Body of pancreas (tissue), 4 donors: ENCODE data around the gene ZSCAN5C. TPM values are rescaled to one million over a fixed set of nuclear protein-coding genes. Genes with fewer than 3 reads are reported as not detected.
"Not testable (repeated sequence)": the region's sequence is repeated elsewhere in the genome, so short reads cannot be mapped to it uniquely, and the experiment has no call there.

Experiments used
- ATAC-seq: fragments of 150-250 bp; one replicate; pipeline ENCODE4 v1.9.1; 2016
- DNase-seq, 4 donors: peaks; one replicate each; pipeline ENCODE4 v3.0.0-alpha.2; 2019
- H3K27ac ChIP-seq, 4 donors: fragments of 200-600 bp; sonication (generic); 1 replicate in 3 of 4; 2 replicates in 1 of 4; pipeline versions ENCODE4 v1.5.1 to v1.6.1; 2016 to 2019; ENCODE audit warnings: mild to moderate bottlenecking in 1 of 4, mixed read lengths in 1 of 4, moderate library complexity in 1 of 4
- H3K27me3 ChIP-seq, 2 donors: fragments of 200-600 bp; sonication (generic); one replicate each; pipeline ENCODE4 v1.6.0; 2016; ENCODE audit warnings: mild to moderate bottlenecking in 1 of 2
- H3K36me3 ChIP-seq, 2 donors: fragments of 200-600 bp; sonication (generic); replicated peaks in 1 of 2; 2 replicates each; pipeline ENCODE4 v1.5.1; 2016; ENCODE audit warnings: low read depth in 2 of 2; ENCODE audit not compliant: insufficient read depth in 1 of 2
- H3K4me1 ChIP-seq: fragments of 200-600 bp; sonication (generic); one replicate; pipeline ENCODE4 v1.6.0; 2016
- H3K4me3 ChIP-seq, 2 donors: fragments of 200-600 bp; sonication (generic); 1 replicate in 1 of 2; 2 replicates in 1 of 2; pipeline ENCODE4 v1.5.1; 2016 to 2019
- H3K9me3 ChIP-seq, 3 donors: fragments of 200-600 bp; sonication (generic); 1 replicate in 2 of 3; 2 replicates in 1 of 3; pipeline ENCODE4 v1.5.1; 2016
- POLR2A ChIP-seq, 3 donors: fragments of 450-650 bp; IDR thresholded peaks; one replicate each; pipeline ENCODE4 v1.6.1; 2016; ENCODE audit warnings: antibody characterized with exemption in 3 of 3, mild to moderate bottlenecking in 2 of 3
- WGBS, 2 donors: methylation state at CpG; one replicate each; pipeline ENCODE4 v1.1.5; 2017; 5-methylcytosine and 5-hydroxymethylcytosine counted together
- intact Hi-C: fragments of 100-400 bp; cut with DNase I; formaldehyde crosslinking; loops from one replicate; pipeline ENCODE4 v1.15.1; 2023
- total RNA-seq, 2 donors: library from RNA; depleted of rRNA; stranded (reverse); fragments of >200 nt; gene quantifications; one replicate each; pipeline ENCODE4 v1.1.0, GENCODE V29; 2016
- TF ChIP-seq, protein P1 (sequence below), 7 experiments: fragments of 450-650 bp in 4 of 7; fragments of 200-600 bp in 3 of 7; sonication (generic) in 3 of 7; IDR thresholded peaks; one replicate each; pipeline ENCODE4 v1.5.1; 2016 to 2019; ENCODE audit warnings: antibody characterized with exemption in 7 of 7

The ZSCAN5C gene
- total RNA-seq, 2 donors from 2014 or later: not detected

DNA sequence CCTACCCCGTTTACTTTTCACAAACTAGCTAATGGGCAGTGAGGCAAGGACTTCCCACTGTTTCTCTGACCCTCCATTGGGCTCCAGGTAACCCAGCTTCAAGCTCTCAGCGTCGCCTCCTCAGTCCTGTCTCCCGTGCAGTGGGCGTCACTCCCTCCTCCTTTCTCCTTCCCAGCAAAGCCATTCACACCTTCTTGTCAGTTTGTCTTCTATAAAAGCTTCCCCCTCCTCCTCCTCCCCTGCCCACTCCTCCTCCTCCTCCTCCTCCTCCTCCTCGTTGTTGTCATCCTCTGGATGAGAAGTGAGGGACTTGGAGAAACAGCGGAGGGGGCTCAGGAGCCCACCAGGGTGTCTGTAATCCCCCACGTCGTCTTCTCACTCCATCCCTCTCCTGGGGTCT, 28.0 kb upstream of the ZSCAN5C start:
- Histone ChIP-seq H3K4me3 (no peak overlapping the region), H3K36me3 (no peaks in the 10 kb centered on the region), H3K27ac (no peak overlapping the region), H3K9me3 (no peaks in the 10 kb centered on the region), H3K4me1 (peaks cover 14% of the 10 kb centered on the region), H3K27me3 (no peaks in the 10 kb centered on the region)
- DNase-seq: no peak
- 21 to 34% methylated on average over 9 of the region's 9 CpGs for WGBS, 2 donors
- TF ChIP-seq POLR2A (IDR thresholded peaks at IDR 0.05): no peak
- TF ChIP-seq, protein P1, sequence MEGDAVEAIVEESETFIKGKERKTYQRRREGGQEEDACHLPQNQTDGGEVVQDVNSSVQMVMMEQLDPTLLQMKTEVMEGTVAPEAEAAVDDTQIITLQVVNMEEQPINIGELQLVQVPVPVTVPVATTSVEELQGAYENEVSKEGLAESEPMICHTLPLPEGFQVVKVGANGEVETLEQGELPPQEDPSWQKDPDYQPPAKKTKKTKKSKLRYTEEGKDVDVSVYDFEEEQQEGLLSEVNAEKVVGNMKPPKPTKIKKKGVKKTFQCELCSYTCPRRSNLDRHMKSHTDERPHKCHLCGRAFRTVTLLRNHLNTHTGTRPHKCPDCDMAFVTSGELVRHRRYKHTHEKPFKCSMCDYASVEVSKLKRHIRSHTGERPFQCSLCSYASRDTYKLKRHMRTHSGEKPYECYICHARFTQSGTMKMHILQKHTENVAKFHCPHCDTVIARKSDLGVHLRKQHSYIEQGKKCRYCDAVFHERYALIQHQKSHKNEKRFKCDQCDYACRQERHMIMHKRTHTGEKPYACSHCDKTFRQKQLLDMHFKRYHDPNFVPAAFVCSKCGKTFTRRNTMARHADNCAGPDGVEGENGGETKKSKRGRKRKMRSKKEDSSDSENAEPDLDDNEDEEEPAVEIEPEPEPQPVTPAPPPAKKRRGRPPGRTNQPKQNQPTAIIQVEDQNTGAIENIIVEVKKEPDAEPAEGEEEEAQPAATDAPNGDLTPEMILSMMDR (IDR thresholded peaks at IDR 0.05): no peak
- no peak for ATAC-seq
- intact Hi-C loops: no loop called here

DNA sequence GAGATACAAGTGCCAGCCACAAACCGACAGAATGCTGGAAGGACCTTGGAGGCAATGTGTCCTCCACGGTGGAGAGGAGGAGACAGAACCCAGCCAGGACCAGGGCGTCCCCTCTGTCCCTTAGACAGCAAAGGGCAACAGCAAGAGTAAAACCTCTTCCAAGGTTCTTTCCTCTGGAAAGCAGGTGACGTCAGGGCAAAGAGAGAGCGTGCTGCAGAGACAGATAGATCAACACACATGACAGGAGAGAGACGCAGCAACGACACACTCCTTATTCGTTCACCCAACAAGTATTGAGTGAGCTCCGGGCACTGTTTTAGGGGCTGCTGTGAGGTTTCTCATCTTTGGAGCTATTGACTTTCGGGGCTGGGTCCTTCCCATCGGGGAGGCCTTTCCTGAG, 27.5 kb upstream of the ZSCAN5C start:
- TF ChIP-seq, protein P1 (IDR thresholded peaks at IDR 0.05): no peak
- no peak for TF ChIP-seq POLR2A (IDR thresholded peaks at IDR 0.05)
- Histone ChIP-seq H3K27me3 (no peaks in the 10 kb centered on the region), H3K36me3 (no peaks in the 10 kb centered on the region), H3K27ac (no peak overlapping the region), H3K4me3 (no peak overlapping the region), H3K9me3 (no peaks in the 10 kb centered on the region), H3K4me1 (peaks cover 14% of the 10 kb centered on the region)
- DNase-seq: no peak
- no peak for ATAC-seq
- WGBS, 2 donors: 36 to 38% methylated on average over 11 of the region's 11 CpGs
- intact Hi-C loops: no loop called here

DNA sequence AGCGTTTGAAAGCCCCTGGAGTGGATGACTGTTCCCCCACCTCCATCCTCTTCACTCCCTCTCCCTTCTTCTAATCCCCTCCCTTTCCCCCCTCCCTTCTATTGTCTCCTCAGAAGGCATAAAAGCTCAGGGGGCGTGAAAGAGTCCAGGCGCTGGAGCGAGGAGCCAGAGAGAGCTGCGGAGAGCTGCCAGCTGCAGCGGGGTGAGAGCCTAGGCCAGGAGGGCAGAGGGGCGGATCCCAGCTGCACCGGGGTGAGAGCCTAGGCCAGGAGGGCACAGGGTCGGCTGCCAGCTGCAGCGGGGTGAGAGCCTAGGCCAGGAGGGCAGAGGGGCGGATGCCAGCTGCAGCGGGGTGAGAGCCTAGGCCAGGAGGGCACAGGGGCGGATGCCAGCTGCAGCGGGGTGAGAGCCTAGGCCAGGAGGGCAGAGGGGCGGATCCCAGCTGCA, 26.2 kb upstream of the ZSCAN5C start, which contains the start of gene GALP:
GALP (plus strand) TSS at position 148 of the 447 bp plus-strand sequence. CDS start 1,101 bp downstream, outside the sequence.
- H3K27ac ChIP-seq, intact Hi-C loops, H3K9me3 ChIP-seq, H3K4me3 ChIP-seq, DNase-seq, H3K4me1 ChIP-seq, ATAC-seq, H3K27me3 ChIP-seq, H3K36me3 ChIP-seq: not testable (repeated sequence)
- WGBS, 2 donors: 18 to 49% methylated on average over 7 to 14 of the region's 15 CpGs

DNA sequence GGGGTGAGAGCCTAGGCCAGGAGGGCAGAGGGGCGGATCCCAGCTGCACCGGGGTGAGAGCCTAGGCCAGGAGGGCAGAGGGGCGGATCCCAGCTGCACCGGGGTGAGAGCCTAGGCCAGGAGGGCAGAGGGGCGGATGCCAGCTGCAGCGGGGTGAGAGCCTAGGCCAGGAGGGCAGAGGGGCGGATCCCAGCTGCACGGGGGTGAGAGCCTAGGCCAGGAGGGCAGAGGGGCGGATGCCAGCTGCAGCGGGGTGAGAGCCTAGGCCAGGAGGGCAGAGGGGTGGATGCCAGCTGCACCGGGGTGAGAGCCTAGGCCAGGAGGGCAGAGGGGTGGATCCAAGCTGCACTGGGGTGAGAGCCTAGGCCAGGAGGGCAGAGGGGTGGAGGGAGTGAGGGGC, 25.8 kb upstream of the ZSCAN5C start:
- 0 to 52% methylated on average over 1 to 11 of the region's 11 CpGs for WGBS, 2 donors
- H3K4me1 ChIP-seq, H3K27me3 ChIP-seq, H3K9me3 ChIP-seq, H3K36me3 ChIP-seq, H3K27ac ChIP-seq, ATAC-seq, H3K4me3 ChIP-seq, intact Hi-C loops, DNase-seq: not testable (repeated sequence)

DNA sequence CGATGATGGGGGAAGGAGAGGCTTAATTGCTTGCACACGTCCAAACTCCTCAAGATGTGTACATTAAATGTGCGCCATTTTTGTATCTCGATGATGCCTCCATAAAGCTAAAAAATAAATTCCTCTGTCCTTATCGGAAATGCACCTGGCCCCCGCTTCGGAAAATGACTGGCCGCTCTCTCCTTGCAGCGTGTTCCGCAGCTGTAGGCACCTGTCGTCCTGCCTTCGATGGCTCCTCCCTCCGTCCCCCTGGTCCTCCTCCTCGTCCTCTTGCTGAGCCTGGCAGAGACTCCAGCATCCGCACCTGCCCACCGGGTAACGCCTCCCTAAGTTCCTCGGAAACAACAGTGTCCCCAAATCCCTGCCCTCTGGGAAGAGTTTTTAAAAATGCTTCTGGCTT, 25.2 kb upstream of the ZSCAN5C start:
- TF ChIP-seq, protein P1 (IDR thresholded peaks at IDR 0.05): no peak
- TF ChIP-seq POLR2A (IDR thresholded peaks at IDR 0.05): no peak
- intact Hi-C loops: no loop called here
- H3K4me3 ChIP-seq: no peak overlapping the region
- ATAC-seq: no peak
- WGBS, 2 donors: 65 to 75% methylated on average over 18 of the region's 18 CpGs
- H3K4me1 ChIP-seq: peaks cover under 1% of the 10 kb centered on the region
- no peaks in the 10 kb centered on the region for H3K36me3 ChIP-seq
- DNase-seq: no peak
- H3K27ac ChIP-seq: no peak overlapping the region
- no peaks in the 10 kb centered on the region for H3K27me3 ChIP-seq
- H3K9me3 ChIP-seq: no peaks in the 10 kb centered on the region

DNA sequence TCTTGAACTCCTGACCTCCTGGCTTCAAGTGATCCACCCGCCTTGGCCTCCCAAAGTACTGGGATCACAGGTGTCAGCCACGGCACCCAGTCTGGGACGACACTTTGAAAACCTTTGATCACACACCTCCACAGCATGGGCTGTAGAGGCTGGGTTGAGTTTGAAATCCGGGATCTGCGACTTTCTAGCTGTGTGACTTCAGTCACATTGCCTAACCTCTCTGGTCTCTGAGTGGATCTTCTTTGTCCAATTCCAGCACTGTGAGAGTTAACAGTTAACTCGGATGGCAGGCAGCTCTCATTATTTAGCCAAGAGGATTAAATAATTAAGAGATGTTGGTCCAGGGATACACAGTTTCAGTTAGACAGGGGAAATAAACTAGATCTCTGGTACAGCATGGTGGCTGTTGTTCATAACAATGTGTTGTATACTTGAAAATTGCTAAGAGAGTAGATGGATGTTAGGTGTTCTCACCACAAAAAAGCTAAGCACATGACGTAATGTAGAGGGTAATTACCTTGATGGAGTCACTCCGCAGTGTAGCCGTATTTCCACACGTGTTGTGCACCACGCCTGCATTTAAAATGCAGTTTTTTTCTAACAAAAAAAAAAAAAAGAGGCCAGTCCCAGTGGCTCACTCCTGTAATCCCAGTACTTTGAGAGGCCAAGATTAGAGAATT, 24.4 kb upstream of the ZSCAN5C start:
- intact Hi-C loops: no loop called here
- DNase-seq (no peak), ATAC-seq (no peak)
- 41 to 56% methylated on average over 11 of the region's 11 CpGs for WGBS, 2 donors
- Histone ChIP-seq H3K27me3 (no peaks in the 10 kb centered on the region), H3K27ac (no peak overlapping the region), H3K9me3 (no peaks in the 10 kb centered on the region), H3K4me1 (no peaks in the 10 kb centered on the region), H3K4me3 (no peak overlapping the region), H3K36me3 (no peaks in the 10 kb centered on the region)
- TF ChIP-seq, protein P1 (IDR thresholded peaks at IDR 0.05): no peak
- no peak for TF ChIP-seq POLR2A (IDR thresholded peaks at IDR 0.05)
